ENCODE data around the gene MPND. TPM values are rescaled to one million over a fixed set of nuclear protein-coding genes. Genes with fewer than 3 reads are reported as not detected.

MPND gene
- total and polyA plus RNA-seq, 10 of the 15 experiments (the other 5 are each of a cell fraction or from before 2014, with no cell fraction given) = 0.79 to 18.3 (median 6.0) TPM

DNA sequence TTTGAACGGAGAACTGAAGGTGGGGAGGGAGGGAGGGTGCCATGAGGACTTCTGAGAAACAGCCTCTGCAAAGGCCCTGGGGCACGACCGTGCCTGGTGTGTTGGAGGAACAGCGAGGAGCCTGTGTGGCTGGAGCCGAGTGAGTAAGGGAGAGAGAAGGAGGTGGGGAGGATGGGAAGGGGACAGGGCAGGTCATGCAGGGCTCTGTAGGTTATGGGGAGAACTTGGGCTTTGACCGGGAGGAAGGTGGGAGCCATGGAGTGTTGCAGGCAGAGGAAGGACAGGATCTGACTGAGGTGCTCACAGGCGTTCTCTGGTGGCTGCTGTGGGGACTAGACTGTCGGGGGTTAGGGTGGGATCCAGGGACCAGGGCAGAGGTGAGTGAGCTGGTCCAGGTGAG is 6.7 kb downstream of the MPND start (continued):
- no peak for TF ChIP-seq E4F1 (IDR thresholded peaks at IDR 0.05; ENCODE audit: borderline replicate concordance, partially characterized antibody)
- no peak for TF ChIP-seq ZNF207 (IDR thresholded peaks at IDR 0.05; ENCODE audit: borderline replicate concordance)
- TF ChIP-seq EGR1 (IDR thresholded peaks at IDR 0.05; ENCODE audit: borderline replicate concordance in 1 of 2, low read depth in 2 of 2, low read length in 2 of 2) = no peak
- TF ChIP-seq NFXL1 (IDR thresholded peaks at IDR 0.05; ENCODE audit: borderline replicate concordance) = no peak

- Histone ChIP-seq H3K36me3 (ENCODE audit: control insufficient read depth in 2 of 2, insufficient read depth in 2 of 2, low read length in 1 of 2) (peaks cover 0 to 1% of the 10 kb centered on the region in 2 experiments; a peak in 3 of 4 replicates), H3K27ac (ENCODE audit: control insufficient read depth, insufficient read depth) (no peak overlapping the region), H3K9me3 (replicated peaks; ENCODE audit: control insufficient read depth, insufficient read depth, low read length) (no peaks in the 10 kb centered on the region), H3K4me2 (ENCODE audit: control insufficient read depth, insufficient read depth) (no peak overlapping the region), H3K9ac (ENCODE audit: control insufficient read depth, insufficient read depth, low read length) (no peak overlapping the region), H3K79me2 (ENCODE audit: control insufficient read depth, insufficient read depth, low read length) (no peaks in the 10 kb centered on the region), H3K4me1 (ENCODE audit: control insufficient read depth, insufficient read depth, low read length) (no peaks in the 10 kb centered on the region), H2AFZ (ENCODE audit: control insufficient read depth, low read depth, low read length) (no peak overlapping the region), H3K27me3 (replicated peaks in 1 of 2; ENCODE audit: control insufficient read depth in 2 of 2, insufficient read depth in 2 of 2, low read length in 1 of 2) (no peaks in the 10 kb centered on the region), H3K4me3 (no peak overlapping the region), H4K20me1 (ENCODE audit: control insufficient read depth, insufficient read depth) (no peaks in the 10 kb centered on the region)
- no TSS peak for BruUV-seq (replicated peaks)
- TF ChIP-seq FOXK2 (IDR thresholded peaks at IDR 0.05) (no peak), SIN3A (IDR thresholded peaks at IDR 0.05; ENCODE audit: low read depth, low read length) (no peak), TBL1XR1 (IDR thresholded peaks at IDR 0.05; ENCODE audit: low read depth, low read length) (no peak), ZBTB33 (IDR thresholded peaks at IDR 0.05) (no peak), FOS (IDR thresholded peaks at IDR 0.05; ENCODE audit: borderline replicate concordance, extremely low read depth, insufficient read length) (no peak), SRF (IDR thresholded peaks at IDR 0.05; ENCODE audit: low read depth in 2 of 2, low read length in 2 of 2) (no peak), ZNF274 (IDR thresholded peaks at IDR 0.05; ENCODE audit: insufficient read depth, insufficient read length) (no peak)
- TF ChIP-seq, protein P1, sequence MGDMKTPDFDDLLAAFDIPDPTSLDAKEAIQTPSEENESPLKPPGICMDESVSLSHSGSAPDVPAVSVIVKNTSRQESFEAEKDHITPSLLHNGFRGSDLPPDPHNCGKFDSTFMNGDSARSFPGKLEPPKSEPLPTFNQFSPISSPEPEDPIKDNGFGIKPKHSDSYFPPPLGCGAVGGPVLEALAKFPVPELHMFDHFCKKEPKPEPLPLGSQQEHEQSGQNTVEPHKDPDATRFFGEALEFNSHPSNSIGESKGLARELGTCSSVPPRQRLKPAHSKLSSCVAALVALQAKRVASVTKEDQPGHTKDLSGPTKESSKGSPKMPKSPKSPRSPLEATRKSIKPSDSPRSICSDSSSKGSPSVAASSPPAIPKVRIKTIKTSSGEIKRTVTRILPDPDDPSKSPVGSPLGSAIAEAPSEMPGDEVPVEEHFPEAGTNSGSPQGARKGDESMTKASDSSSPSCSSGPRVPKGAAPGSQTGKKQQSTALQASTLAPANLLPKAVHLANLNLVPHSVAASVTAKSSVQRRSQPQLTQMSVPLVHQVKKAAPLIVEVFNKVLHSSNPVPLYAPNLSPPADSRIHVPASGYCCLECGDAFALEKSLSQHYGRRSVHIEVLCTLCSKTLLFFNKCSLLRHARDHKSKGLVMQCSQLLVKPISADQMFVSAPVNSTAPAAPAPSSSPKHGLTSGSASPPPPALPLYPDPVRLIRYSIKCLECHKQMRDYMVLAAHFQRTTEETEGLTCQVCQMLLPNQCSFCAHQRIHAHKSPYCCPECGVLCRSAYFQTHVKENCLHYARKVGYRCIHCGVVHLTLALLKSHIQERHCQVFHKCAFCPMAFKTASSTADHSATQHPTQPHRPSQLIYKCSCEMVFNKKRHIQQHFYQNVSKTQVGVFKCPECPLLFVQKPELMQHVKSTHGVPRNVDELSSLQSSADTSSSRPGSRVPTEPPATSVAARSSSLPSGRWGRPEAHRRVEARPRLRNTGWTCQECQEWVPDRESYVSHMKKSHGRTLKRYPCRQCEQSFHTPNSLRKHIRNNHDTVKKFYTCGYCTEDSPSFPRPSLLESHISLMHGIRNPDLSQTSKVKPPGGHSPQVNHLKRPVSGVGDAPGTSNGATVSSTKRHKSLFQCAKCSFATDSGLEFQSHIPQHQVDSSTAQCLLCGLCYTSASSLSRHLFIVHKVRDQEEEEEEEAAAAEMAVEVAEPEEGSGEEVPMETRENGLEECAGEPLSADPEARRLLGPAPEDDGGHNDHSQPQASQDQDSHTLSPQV (IDR thresholded peaks at IDR 0.05) = no peak
- TF ChIP-seq, protein P2, sequence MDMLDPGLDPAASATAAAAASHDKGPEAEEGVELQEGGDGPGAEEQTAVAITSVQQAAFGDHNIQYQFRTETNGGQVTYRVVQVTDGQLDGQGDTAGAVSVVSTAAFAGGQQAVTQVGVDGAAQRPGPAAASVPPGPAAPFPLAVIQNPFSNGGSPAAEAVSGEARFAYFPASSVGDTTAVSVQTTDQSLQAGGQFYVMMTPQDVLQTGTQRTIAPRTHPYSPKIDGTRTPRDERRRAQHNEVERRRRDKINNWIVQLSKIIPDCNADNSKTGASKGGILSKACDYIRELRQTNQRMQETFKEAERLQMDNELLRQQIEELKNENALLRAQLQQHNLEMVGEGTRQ (IDR thresholded peaks at IDR 0.05; ENCODE audit: borderline replicate concordance, low read depth, low read length) = no peak
- ChIA-PET POLR2A (no interaction called here), CTCF (interaction anchor here (0.6 kb wide), 1 partner anchor 78 kb away, joined by 3 read pairs; no protein-coding TSS in a partner anchor), SMC1A (ENCODE audit: uncharacterized antibody, unreplicated experiment) (no interaction called here), RAD21 (ENCODE audit: unreplicated experiment) (no interaction called here)
- intact Hi-C loops (cut with micrococcal nuclease; ENCODE audit: unreplicated experiment) = no loop called here
- 91% methylated on average over 9 of the region's 9 CpGs for WGBS (ENCODE audit: insufficient coverage, insufficient replicate concordance, low lambda C conversion rate, missing lambda C conversion rate)
- in situ Hi-C loops (cut with MboI) = loop anchor here (5.0 kb wide), 1 partner anchor 83 kb away; no protein-coding TSS in a partner anchor
- no peak for DNase-seq (ENCODE audit: low read depth, low spot score)
- no peak for ATAC-seq
- no peak for FAIRE-seq
These were observed 7.4 kb downstream of the MPND start for GRCh38 chr19:4350726-4351125.

All from GM12878 (cell line).